GM23338 (cell line): ENCODE data around the gene SDHAF2. TPM values are rescaled to one million over a fixed set of nuclear protein-coding genes. Genes with fewer than 3 reads are reported as not detected.

Source experiments
- ATAC-seq: fragments of 200-7000 bp; cut with Tn5 transposase; 3 replicates; pipeline ENCODE4 v1.9.1; 2020
- DNase-seq: peaks from one replicate; pipeline ENCODE4 v3.0.0-alpha.2; 2015; ENCODE audit warnings: low spot score
- H2AFZ ChIP-seq: fragments of 200-600 bp; sonication (generic); 2 replicates; pipeline ENCODE4 v1.8.0; 2016; ENCODE audit warnings: antibody characterized with exemption, mild to moderate bottlenecking, moderate library complexity
- H3F3A ChIP-seq: fragments of 200-600 bp; sonication (generic); replicated peaks from 2 replicates; pipeline ENCODE4 v1.8.0; 2017; ENCODE audit warnings: antibody characterized with exemption, mixed run types, low read depth
- H3K27ac ChIP-seq: fragments of 200-600 bp; sonication (generic); 2 replicates; pipeline ENCODE4 v1.6.1; 2016; ENCODE audit warnings: low read depth
- H3K27me3 ChIP-seq: fragments of 200-600 bp; sonication (generic); 2 replicates; pipeline ENCODE4 v1.8.0; 2016; ENCODE audit warnings: mild to moderate bottlenecking, mixed run types, moderate library complexity; ENCODE audit not compliant: insufficient read depth
- H3K36me3 ChIP-seq: fragments of 200-600 bp; sonication (generic); 2 replicates; pipeline ENCODE4 v1.8.0; 2016; ENCODE audit warnings: mild to moderate bottlenecking; ENCODE audit not compliant: insufficient read depth
- H3K4me1 ChIP-seq: fragments of 200-600 bp; sonication (generic); 2 replicates; pipeline ENCODE4 v1.8.0; 2016; ENCODE audit warnings: mild to moderate bottlenecking, moderate library complexity; ENCODE audit not compliant: insufficient read depth
- H3K4me2 ChIP-seq: fragments of 200-600 bp; sonication (generic); 2 replicates; pipeline ENCODE4 v1.7.1; 2017; ENCODE audit warnings: mixed run types
- H3K4me3 ChIP-seq: fragments of 200-600 bp; sonication (generic); 2 replicates; pipeline ENCODE4 v1.6.1; 2016; ENCODE audit warnings: mixed run types
- H3K79me2 ChIP-seq: fragments of 200-600 bp; sonication (generic); replicated peaks from 2 replicates; pipeline ENCODE4 v1.8.0; 2017; ENCODE audit warnings: mild to moderate bottlenecking; ENCODE audit not compliant: insufficient read depth
- H3K9me2 ChIP-seq: fragments of 200-600 bp; sonication (generic); 2 replicates; pipeline ENCODE4 v1.8.0; 2017; ENCODE audit not compliant: insufficient read depth
- H4K20me1 ChIP-seq: fragments of 200-600 bp; sonication (generic); replicated peaks from 2 replicates; pipeline ENCODE4 v1.8.0; 2017; ENCODE audit warnings: mild to moderate bottlenecking; ENCODE audit not compliant: insufficient read depth
- H3K27ac Mint-ChIP-seq: 2 replicates; pipeline ENCODE4 v1.8.0; 2020; ENCODE audit warnings: inconsistent platforms, mild to moderate bottlenecking, moderate library complexity, mixed read lengths
- H3K27me3 Mint-ChIP-seq: 3 replicates; pipeline ENCODE4 v1.8.0; 2022; ENCODE audit warnings: low read depth, mild to moderate bottlenecking, moderate library complexity, mixed read lengths, inconsistent platforms; ENCODE audit not compliant: insufficient read depth, poor library complexity
- H3K36me3 Mint-ChIP-seq: 3 replicates; pipeline ENCODE4 v1.8.0; 2021; ENCODE audit warnings: low read depth, mild to moderate bottlenecking, inconsistent platforms, moderate library complexity, mixed read lengths
- H3K4me1 Mint-ChIP-seq: 3 replicates; pipeline ENCODE4 v1.8.0; 2020; ENCODE audit warnings: mild to moderate bottlenecking, inconsistent platforms, mixed read lengths
- H3K4me3 Mint-ChIP-seq: 3 replicates; pipeline ENCODE4 v1.8.0; 2021; ENCODE audit warnings: moderate library complexity, mild to moderate bottlenecking, inconsistent platforms, mixed read lengths
- H3K9me3 Mint-ChIP-seq: 3 replicates; pipeline ENCODE4 v1.8.0; 2020; ENCODE audit warnings: moderate library complexity, mild to moderate bottlenecking, inconsistent platforms, mixed read lengths
- CREB1 ChIP-seq: fragments of 250-450 bp; sonication (Bioruptor Pico); IDR thresholded peaks from 2 replicates; pipeline ENCODE4 v1.5.0; 2020; ENCODE audit warnings: low read depth, mild to moderate bottlenecking, moderate library complexity
- CTCF ChIP-seq, 2 experiments: fragments of 200-600 bp in 1 of 2; sonication (generic) in 1 of 2; conservative IDR thresholded peaks; 2 replicates each; pipeline versions ENCODE4 v1.5.1 to v1.6.1; 2016 to 2017; ENCODE audit warnings: antibody characterized with exemption in 2 of 2, low read depth in 2 of 2, mild to moderate bottlenecking in 2 of 2, moderate library complexity in 1 of 2
- ETS1 ChIP-seq: IDR thresholded peaks from 2 replicates; pipeline ENCODE4 v1.6.1; 2016; ENCODE audit warnings: antibody characterized with exemption
- EZH2 ChIP-seq: fragments of 200-600 bp; sonication (generic); IDR thresholded peaks from one replicate; pipeline ENCODE4 v1.8.0; 2017; ENCODE audit warnings: antibody characterized with exemption, mild to moderate bottlenecking, low read depth; ENCODE audit not compliant: unreplicated experiment
- EZH2phosphoT487 ChIP-seq: fragments of 200-600 bp; sonication (generic); IDR thresholded peaks from one replicate; pipeline ENCODE4 v1.8.1; 2018; ENCODE audit warnings: antibody characterized with exemption; ENCODE audit not compliant: unreplicated experiment
- JUNB ChIP-seq: IDR thresholded peaks from one replicate; pipeline ENCODE4 v1.6.1; 2016; ENCODE audit warnings: antibody characterized with exemption; ENCODE audit not compliant: unreplicated experiment
- NANOG ChIP-seq: IDR thresholded peaks from 2 replicates; pipeline ENCODE4 v1.6.1; 2016; ENCODE audit warnings: antibody characterized with exemption, borderline replicate concordance
- POLR2AphosphoS5 ChIP-seq: IDR thresholded peaks from 2 replicates; pipeline ENCODE4 v1.6.1; 2016; ENCODE audit warnings: antibody characterized with exemption, low read depth
- REST ChIP-seq: IDR thresholded peaks from one replicate; pipeline ENCODE4 v1.6.1; 2018; ENCODE audit warnings: antibody characterized with exemption; ENCODE audit not compliant: unreplicated experiment
- STAT1 ChIP-seq: IDR thresholded peaks from one replicate; pipeline ENCODE4 v1.6.1; 2016; ENCODE audit warnings: antibody characterized with exemption; ENCODE audit not compliant: unreplicated experiment
- ZNF114 ChIP-seq: fragments of 250-450 bp; sonication (Bioruptor Pico); IDR thresholded peaks from 2 replicates; pipeline ENCODE4 v1.5.0; 2020; ENCODE audit warnings: mild to moderate bottlenecking, moderate library complexity
- ZNF331 ChIP-seq: fragments of 250-450 bp; sonication (Bioruptor Pico); IDR thresholded peaks from 2 replicates; pipeline ENCODE4 v1.5.0; 2020; ENCODE audit warnings: low read depth, mild to moderate bottlenecking, moderate library complexity
- polyA plus RNA-seq: library from polyadenylated mRNA; unstranded; fragments of >200 nt; fragmentation: Nextera tagmentation; extraction: Ambion mirVana; gene quantifications from 2 replicates; pipeline ENCODE4 v1.2.1, GENCODE V29; 2016
- total RNA-seq: library from RNA; depleted of rRNA; stranded (reverse); fragments of >200 nt; shearing (Covaris generic); gene quantifications from 2 replicates; pipeline ENCODE4 v1.2.3, GENCODE V29; 2014

SDHAF2 gene
- total and polyA plus RNA-seq, 2 experiments from 2014 or later: 53.8 to 57.0 TPM

- TF ChIP-seq CTCF (conservative IDR thresholded peaks at IDR 0.05; ENCODE audit: low read depth in 2 of 2) (no peak), ZNF114 (no peak), NANOG (no peak), STAT1 (no peak), REST (no peak), ETS1 (no peak), JUNB (no peak)
Observed at GRCh38 chr11:61487342-61488025, 57.6 kb downstream of the SDHAF2 start (continued).

GRCh38 chr11:61488651-61489291, 58.8 kb downstream of the SDHAF2 start:
- peak; percentile 68 for DNase-seq
- peaks cover 29% of the 10 kb centered on the region for H3K4me1 Mint-ChIP-seq
- Histone ChIP-seq H3K36me3 (no peaks in the 10 kb centered on the region), H2AFZ (peak overlapping the region; percentile 96), H3K27me3 (no peaks in the 10 kb centered on the region), H3K9me2 (no peaks in the 10 kb centered on the region), H3K27ac (no peak overlapping the region), H3K4me3 (peak overlapping the region; percentile 42), H3K79me2 (no peaks in the 10 kb centered on the region), H3K4me1 (peaks cover 20% of the 10 kb centered on the region), H3K4me2 (peak overlapping the region; percentile 75), H3F3A (0 out of 2 replicates have a peak, but pooled peaks cover 6% of the 10 kb centered on the region), H4K20me1 (no peaks in the 10 kb centered on the region)
- peak; percentile 58 for ATAC-seq
- H3K9me3 Mint-ChIP-seq: no peaks in the 10 kb centered on the region
- peaks cover 23% of the 10 kb centered on the region for H3K27me3 Mint-ChIP-seq
- H3K27ac Mint-ChIP-seq: peak overlapping the region; percentile 32; the same call in 1 of the 2 replicates
- H3K4me3 Mint-ChIP-seq: peak overlapping the region; percentile 52
- no peaks in the 10 kb centered on the region for H3K36me3 Mint-ChIP-seq
- TF ChIP-seq JUNB: no peak
- no peak for TF ChIP-seq CREB1
- no peak for TF ChIP-seq EZH2phosphoT487
- TF ChIP-seq ZNF114: no peak
- TF ChIP-seq CTCF (conservative IDR thresholded peaks at IDR 0.05; ENCODE audit: low read depth in 2 of 2): no peak
- no peak for TF ChIP-seq POLR2AphosphoS5
- no peak for TF ChIP-seq REST
- TF ChIP-seq ZNF331 (CRISPR knock-in tag): no peak
- no peak for TF ChIP-seq EZH2
- no peak for TF ChIP-seq NANOG
